Prostate gland (tissue), 2 donors: ENCODE results near the gene FAR2. TPM values are rescaled to one million over a fixed set of nuclear protein-coding genes. Genes with fewer than 3 reads are reported as not detected.

ENCODE experiments used
- DNase-seq: peaks from one replicate; pipeline ENCODE4 v3.0.0-alpha.2; 2019; ENCODE audit warnings: low spot score
- H3K27ac ChIP-seq, 2 donors: fragments of 200-600 bp; sonication (generic); 2 replicates each; pipeline ENCODE4 v1.5.1; 2017 to 2019
- H3K27me3 ChIP-seq: fragments of 200-600 bp; sonication (generic); replicated peaks from 2 replicates; pipeline ENCODE4 v1.5.1; 2019; ENCODE audit not compliant: insufficient read depth
- H3K36me3 ChIP-seq, 2 donors: fragments of 200-600 bp; sonication (generic); 1 replicate in 1 of 2; 2 replicates in 1 of 2; pipeline versions ENCODE4 v1.5.1 to v1.8.1; 2017 to 2019
- H3K4me1 ChIP-seq: fragments of 200-600 bp; sonication (generic); replicated peaks from 2 replicates; pipeline ENCODE4 v1.5.1; 2019
- H3K4me3 ChIP-seq, 2 donors: fragments of 200-600 bp; sonication (generic); 2 replicates each; pipeline ENCODE4 v1.5.1; 2017 to 2019
- H3K9me3 ChIP-seq: fragments of 200-600 bp; sonication (generic); 2 replicates; pipeline ENCODE4 v1.5.1; 2017
- POLR2A ChIP-seq: fragments of 450-650 bp; IDR thresholded peaks from one replicate; pipeline ENCODE4 v1.6.1; 2016; ENCODE audit warnings: antibody characterized with exemption, mild to moderate bottlenecking
- POLR2AphosphoS5 ChIP-seq: sonication (generic); formaldehyde crosslinking; IDR thresholded peaks from one replicate; pipeline ENCODE4 v1.6.1; 2017; ENCODE audit warnings: antibody characterized with exemption
- WGBS: methylation state at CpG from one replicate; pipeline ENCODE4 v1.1.5; 2018; 5-methylcytosine and 5-hydroxymethylcytosine counted together
- intact Hi-C: fragments of 100-400 bp; cut with DNase I; formaldehyde crosslinking; loops from one replicate; pipeline ENCODE4 v1.14.2; 2022
- total RNA-seq, 2 donors: library from RNA; depleted of rRNA; stranded (reverse); fragments of >200 nt; gene quantifications; one replicate each; pipeline ENCODE4 v1.1.0, GENCODE V29; 2016
- TF ChIP-seq, protein P1 (sequence below), 4 experiments: fragments of 200-600 bp in 2 of 4; fragments of 450-650 bp in 2 of 4; sonication (generic) in 2 of 4; IDR thresholded peaks; 1 replicate in 3 of 4; 2 replicates in 1 of 4; pipeline ENCODE4 v1.5.1; 2016 to 2019; ENCODE audit warnings: antibody characterized with exemption in 4 of 4, mild to moderate bottlenecking in 2 of 4, moderate library complexity in 2 of 4

FAR2 gene
- total RNA-seq, 2 donors from 2014 or later = 3.1 to 7.2 TPM

GRCh38 chr12:29158115-29158763 lies 9.2 kb downstream of the FAR2 start:
- TF ChIP-seq, protein P1, sequence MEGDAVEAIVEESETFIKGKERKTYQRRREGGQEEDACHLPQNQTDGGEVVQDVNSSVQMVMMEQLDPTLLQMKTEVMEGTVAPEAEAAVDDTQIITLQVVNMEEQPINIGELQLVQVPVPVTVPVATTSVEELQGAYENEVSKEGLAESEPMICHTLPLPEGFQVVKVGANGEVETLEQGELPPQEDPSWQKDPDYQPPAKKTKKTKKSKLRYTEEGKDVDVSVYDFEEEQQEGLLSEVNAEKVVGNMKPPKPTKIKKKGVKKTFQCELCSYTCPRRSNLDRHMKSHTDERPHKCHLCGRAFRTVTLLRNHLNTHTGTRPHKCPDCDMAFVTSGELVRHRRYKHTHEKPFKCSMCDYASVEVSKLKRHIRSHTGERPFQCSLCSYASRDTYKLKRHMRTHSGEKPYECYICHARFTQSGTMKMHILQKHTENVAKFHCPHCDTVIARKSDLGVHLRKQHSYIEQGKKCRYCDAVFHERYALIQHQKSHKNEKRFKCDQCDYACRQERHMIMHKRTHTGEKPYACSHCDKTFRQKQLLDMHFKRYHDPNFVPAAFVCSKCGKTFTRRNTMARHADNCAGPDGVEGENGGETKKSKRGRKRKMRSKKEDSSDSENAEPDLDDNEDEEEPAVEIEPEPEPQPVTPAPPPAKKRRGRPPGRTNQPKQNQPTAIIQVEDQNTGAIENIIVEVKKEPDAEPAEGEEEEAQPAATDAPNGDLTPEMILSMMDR (IDR thresholded peaks at IDR 0.05) = no peak
- TF ChIP-seq POLR2AphosphoS5 (no peak), POLR2A (no peak)
- no peak for DNase-seq
- intact Hi-C loops = no loop called here
- WGBS = 69% methylated on average over 2 of the region's 2 CpGs
- Histone ChIP-seq H3K27me3 (no peaks in the 10 kb centered on the region), H3K27ac (no peak overlapping the region), H3K36me3 (no peaks in the 10 kb centered on the region), H3K4me3 (no peak overlapping the region), H3K4me1 (no peaks in the 10 kb centered on the region), H3K9me3 (no peaks in the 10 kb centered on the region)

GRCh38 chr12:29159661-29160060 lies 10.6 kb downstream of the FAR2 start:
- H3K27ac ChIP-seq = no peak overlapping the region
- H3K4me3 ChIP-seq = no peak overlapping the region
- H3K4me1 ChIP-seq = no peaks in the 10 kb centered on the region
- no peaks in the 10 kb centered on the region for H3K27me3 ChIP-seq
- TF ChIP-seq POLR2A = no peak
- TF ChIP-seq, protein P1 (IDR thresholded peaks at IDR 0.05) = no peak
- no peak for TF ChIP-seq POLR2AphosphoS5
- 78% methylated on average over 3 of the region's 3 CpGs for WGBS
- no peaks in the 10 kb centered on the region for H3K36me3 ChIP-seq
- no peaks in the 10 kb centered on the region for H3K9me3 ChIP-seq
- DNase-seq = no peak
- intact Hi-C loops = no loop called here

- H3K9me3 ChIP-seq = no peaks in the 10 kb centered on the region
- H3K4me1 ChIP-seq = no peaks in the 10 kb centered on the region
- DNase-seq = no peak
- 88% methylated on average over 3 of the region's 3 CpGs for WGBS
- intact Hi-C loops = no loop called here
- H3K27ac ChIP-seq = no peak overlapping the region
- TF ChIP-seq, protein P1 (IDR thresholded peaks at IDR 0.05) = no peak
- TF ChIP-seq POLR2A = no peak
- no peak for TF ChIP-seq POLR2AphosphoS5
- no peaks in the 10 kb centered on the region for H3K27me3 ChIP-seq
- no peak overlapping the region for H3K4me3 ChIP-seq
- H3K36me3 ChIP-seq = no peaks in the 10 kb centered on the region
Measured at GRCh38 chr12:29160230-29160629, 11.2 kb downstream of the FAR2 start.

- intact Hi-C loops = no loop called here
- DNase-seq = no peak
- H3K36me3 ChIP-seq = no peaks in the 10 kb centered on the region
- no peaks in the 10 kb centered on the region for H3K4me1 ChIP-seq
- H3K27ac ChIP-seq = no peak overlapping the region
- 89% methylated on average over 4 of the region's 4 CpGs for WGBS
- no peaks in the 10 kb centered on the region for H3K27me3 ChIP-seq
- H3K9me3 ChIP-seq = no peaks in the 10 kb centered on the region
- TF ChIP-seq POLR2A = no peak
- TF ChIP-seq POLR2AphosphoS5 = no peak
- TF ChIP-seq, protein P1 (IDR thresholded peaks at IDR 0.05) = no peak
- H3K4me3 ChIP-seq = no peak overlapping the region
Measured at GRCh38 chr12:29163146-29163545, 14.1 kb downstream of the FAR2 start.
